Measurements from ENCODE around the gene LMTK3. TPM values are rescaled to one million over a fixed set of nuclear protein-coding genes. Genes with fewer than 3 reads are reported as not detected.
A peak's percentile ranks its signal among the peaks of the same experiment; 100 is the strongest.

LMTK3 gene
- total RNA-seq, 4 donors from 2014 or later: 2.1 to 7.8 (median 2.8) TPM

- H3K27ac ChIP-seq: peak overlapping the region; percentile 69 to 90 (median 74)
- WGBS, 2 donors: 29 to 36% methylated on average over 10 to 11 of the region's 11 CpGs
- TF ChIP-seq POLR2A (IDR thresholded peaks at IDR 0.05) (no peak), CTCF (IDR thresholded peaks at IDR 0.05) (no peak)
- no peak overlapping the region for H3K4me3 ChIP-seq
- H3K36me3 ChIP-seq: peaks cover 0 to 19% (median 0%) of the 10 kb centered on the region in 3 donors
- H3K27me3 ChIP-seq: peaks cover 0 to 16% (median 0%) of the 10 kb centered on the region in 4 donors
- DNase-seq: no peak
- peaks cover 5 to 85% (median 17%) of the 10 kb centered on the region in 3 donors for H3K4me1 ChIP-seq
- no peaks in the 10 kb centered on the region for H3K9me3 ChIP-seq
- intact Hi-C loops (cut with DNase I): no loop called here
These were observed 44.5 kb upstream of the LMTK3 start for GRCh38 chr19:48556163-48556562.

DNA sequence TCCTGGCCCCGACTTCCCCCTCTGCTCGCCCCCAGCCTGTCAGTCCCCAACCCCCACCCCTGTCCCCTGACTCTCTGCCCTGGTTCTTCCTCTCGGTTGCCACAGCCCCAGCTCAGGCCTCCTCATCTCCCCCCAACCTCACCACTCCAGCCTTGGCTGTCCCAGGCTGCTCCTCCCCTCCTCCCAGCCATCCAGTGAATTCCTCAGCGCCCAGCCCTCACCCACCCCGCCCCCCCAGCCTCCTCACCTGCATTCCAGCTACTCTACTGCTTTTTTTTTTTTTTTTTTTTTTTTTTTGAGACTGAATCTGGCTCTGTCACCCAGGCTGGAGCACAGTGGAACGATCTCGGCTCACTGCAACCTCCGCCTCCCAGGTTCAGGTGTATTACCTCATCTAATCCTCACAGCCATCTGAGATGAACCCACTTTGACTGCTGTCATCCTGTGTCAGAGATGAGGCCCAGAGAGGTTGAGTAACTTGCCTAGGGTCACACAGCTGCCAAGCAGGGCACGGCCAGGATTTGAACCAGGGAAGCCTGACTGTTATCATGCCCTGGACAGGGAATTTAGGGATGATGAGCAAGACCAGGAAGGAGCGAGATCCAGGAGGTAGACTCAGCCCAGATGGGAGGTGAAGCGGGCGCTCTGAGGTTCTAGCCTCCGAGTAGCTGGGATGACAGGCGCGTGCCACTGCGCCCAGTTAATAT lies 42.9 kb upstream of the LMTK3 start:
- Histone ChIP-seq H3K4me3 (peak overlapping the region; percentile 52 to 61 (median 58)), H3K27ac (peak overlapping the region; percentile 74 to 90 (median 88)), H3K27me3 (peaks cover 0 to 16% (median 0%) of the 10 kb centered on the region in 4 donors), H3K9me3 (no peaks in the 10 kb centered on the region), H3K36me3 (peaks cover 0 to 6% (median 0%) of the 10 kb centered on the region in 3 donors), H3K4me1 (peaks cover 5 to 79% (median 17%) of the 10 kb centered on the region in 3 donors)
- no peak for TF ChIP-seq POLR2A (IDR thresholded peaks at IDR 0.05)
- no peak for TF ChIP-seq CTCF (IDR thresholded peaks at IDR 0.05)
- WGBS, 2 donors: 72 to 76% methylated on average over 11 of the region's 16 CpGs
- DNase-seq: no peak
- intact Hi-C loops (cut with DNase I): no loop called here

DNA sequence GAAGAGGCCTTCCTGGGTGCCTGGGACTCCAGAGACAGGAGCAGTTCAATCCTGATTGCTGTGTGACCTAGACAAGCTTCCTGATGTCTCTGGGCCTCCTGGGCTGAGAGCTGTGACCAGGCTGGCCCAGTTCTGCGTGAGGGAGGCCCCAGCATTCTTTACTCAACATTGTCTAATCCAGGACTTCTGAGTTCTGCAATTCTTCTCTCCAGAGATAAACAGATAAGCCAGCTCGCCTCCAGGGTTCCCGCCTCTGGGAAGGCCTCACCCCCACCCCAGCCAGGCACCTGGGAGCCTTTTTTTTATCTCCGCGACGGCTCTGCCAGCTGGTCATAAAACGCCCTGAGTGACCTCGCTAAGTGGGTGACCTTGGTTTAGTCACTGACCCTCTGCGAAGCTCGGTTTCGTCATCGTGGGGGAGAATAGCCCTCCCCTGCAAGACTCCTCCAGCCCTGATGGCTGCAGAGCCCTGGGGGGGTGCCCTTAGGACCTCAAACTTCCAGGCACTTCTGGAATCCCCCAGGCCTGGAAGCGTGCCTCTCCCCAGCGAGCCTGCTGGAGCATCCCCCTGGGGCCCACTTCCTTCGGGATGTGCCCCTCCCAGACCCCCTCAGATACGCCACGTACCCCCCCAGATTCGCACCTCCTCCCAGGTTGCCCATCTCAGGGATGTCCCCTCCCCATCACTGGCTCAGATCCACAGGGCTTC lies 42.2 kb upstream of the LMTK3 start:
- Histone ChIP-seq H3K27me3 (peaks cover 0 to 22% (median 0%) of the 10 kb centered on the region in 4 donors), H3K4me3 (peak overlapping the region; percentile 52 to 61 (median 58)), H3K36me3 (no peaks in the 10 kb centered on the region), H3K4me1 (peaks cover 5 to 73% (median 17%) of the 10 kb centered on the region in 3 donors), H3K9me3 (no peaks in the 10 kb centered on the region), H3K27ac (peak overlapping the region; percentile 74 to 90 (median 88))
- intact Hi-C loops (cut with DNase I): no loop called here
- WGBS, 2 donors: 25 to 28% methylated on average over 9 to 12 of the region's 18 CpGs
- DNase-seq: no peak
- no peak for TF ChIP-seq CTCF (IDR thresholded peaks at IDR 0.05)

DNA sequence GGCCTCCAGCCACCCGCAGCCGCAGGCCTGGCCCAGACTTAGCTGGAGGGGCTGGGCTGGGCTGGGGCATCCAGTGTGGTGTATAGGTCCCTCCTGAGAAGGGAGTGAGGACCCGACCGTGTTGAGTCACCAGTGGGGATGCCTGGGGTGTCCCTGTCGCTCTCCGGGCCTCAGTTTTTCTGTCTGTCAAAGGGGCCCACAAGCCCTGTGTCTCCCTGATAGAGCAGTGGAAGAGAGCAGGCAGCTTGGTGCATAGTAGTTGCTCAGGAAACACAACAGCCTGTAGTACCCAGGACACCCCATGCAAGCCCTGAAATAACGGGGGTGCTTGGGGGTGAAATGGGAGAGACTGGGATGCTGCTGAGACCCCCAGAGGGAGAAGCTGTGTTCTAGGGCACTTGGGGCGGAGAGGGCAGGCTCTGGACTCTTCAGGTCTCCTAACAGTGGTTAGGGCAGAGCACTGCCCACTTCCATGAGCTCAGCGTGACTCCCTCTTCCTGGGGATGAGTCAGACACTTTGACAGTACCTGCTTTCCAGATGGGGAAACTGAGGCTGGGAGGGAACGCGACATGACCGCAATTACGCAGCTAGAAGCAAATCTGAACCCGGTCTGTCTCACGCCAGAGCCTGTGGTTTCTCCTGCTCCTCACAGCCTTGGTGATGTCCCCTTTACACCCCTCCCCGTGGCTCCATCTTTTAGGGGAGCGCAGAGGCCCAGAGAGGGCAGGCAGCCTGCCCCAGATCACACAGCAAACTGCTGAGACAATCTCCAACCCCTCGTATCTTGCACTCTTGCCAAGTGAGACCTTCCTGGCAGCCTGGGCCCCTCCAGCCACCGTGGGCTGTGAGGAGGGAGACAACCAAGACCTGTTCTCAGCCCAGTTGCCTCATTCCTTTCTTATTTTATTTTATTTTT lies 41.0 kb upstream of the LMTK3 start:
- intact Hi-C loops (cut with DNase I): no loop called here
- TF ChIP-seq POLR2A (IDR thresholded peaks at IDR 0.05): no peak
- no peak for TF ChIP-seq CTCF (IDR thresholded peaks at IDR 0.05)
- Histone ChIP-seq H3K27me3 (peaks cover 0 to 22% (median 0%) of the 10 kb centered on the region in 4 donors), H3K9me3 (no peaks in the 10 kb centered on the region), H3K27ac (peak overlapping the region; percentile 70 to 90 (median 88)), H3K4me3 (peak overlapping the region; percentile 52 to 61 (median 58)), H3K4me1 (peaks cover 5 to 62% (median 14%) of the 10 kb centered on the region in 3 donors), H3K36me3 (no peaks in the 10 kb centered on the region)
- 63 to 74% methylated on average over 12 of the region's 19 CpGs for WGBS, 2 donors
- no peak for DNase-seq
